HG03039 (cell line): ENCODE data around the gene MRO.
"Not testable (repeated sequence)": the region's sequence is repeated elsewhere in the genome, so short reads cannot be mapped to it uniquely, and the experiment has no call there.

Experiments
- ATAC-seq: cut with Tn5 transposase; IDR thresholded peaks from one replicate; pipeline ENCODE4 v1.9.1; 2021; ENCODE audit warnings: mild to moderate bottlenecking, moderate library complexity; ENCODE audit not compliant: unreplicated experiment

The MRO gene

DNA sequence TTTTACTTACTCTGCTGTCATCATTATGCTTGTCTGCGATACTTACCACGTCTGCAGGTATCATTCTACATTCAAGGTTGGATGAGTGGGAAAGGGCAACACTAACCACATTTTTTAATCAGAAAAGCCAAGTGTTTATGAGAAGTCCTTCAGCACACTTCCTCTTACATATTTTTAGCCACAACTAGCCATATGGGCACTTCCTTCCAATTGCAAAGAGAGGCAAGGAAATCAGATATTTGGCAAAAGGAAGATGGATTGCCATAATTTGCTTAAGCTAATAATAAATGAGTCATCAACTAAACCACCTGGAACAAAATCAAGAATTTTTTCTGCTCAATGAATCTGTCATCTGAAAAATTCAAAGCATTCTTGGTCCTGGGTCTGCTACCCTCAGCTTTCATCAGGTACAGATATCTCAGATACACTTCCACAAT, 16.7 kb upstream of the MRO start:
- ATAC-seq: no peak

DNA sequence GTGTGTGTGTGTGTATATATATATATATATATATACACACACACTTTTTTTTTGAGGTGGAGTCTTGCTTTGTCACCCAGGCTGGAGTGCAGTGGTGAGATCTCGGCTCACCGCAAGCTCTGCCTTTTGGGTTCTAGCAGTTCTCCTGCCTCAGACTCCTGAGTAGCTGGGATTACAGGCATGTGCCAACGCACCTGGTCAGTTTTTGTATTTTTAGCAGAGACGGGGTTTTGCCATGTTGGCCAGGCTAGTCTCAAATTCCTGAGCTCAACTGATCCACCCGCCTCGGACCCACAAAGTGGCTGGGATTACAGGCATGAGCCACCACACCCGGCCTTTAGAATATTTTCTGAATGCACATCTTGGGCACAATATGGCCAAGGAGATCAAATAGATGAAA, 13.7 kb upstream of the MRO start:
- ATAC-seq: not testable (repeated sequence)

DNA sequence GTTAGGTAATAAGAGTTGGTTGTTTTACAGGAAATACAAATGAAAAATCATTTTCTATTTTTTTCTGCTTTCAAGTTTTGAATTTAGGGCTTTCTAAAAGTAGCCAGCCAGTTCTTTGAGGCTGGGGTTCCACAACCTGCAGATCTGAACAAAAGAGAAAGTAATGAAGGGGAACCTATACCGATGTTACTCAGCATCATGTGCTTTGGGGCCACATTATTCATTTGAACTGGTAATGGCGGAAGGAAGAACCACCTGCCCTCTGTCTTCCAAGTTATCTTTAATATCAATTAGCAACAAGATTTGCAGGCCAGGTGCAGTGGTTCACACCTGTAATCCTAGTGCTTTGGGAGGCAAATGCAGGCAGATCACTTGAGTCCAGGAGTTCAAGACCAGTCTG, 12.9 kb upstream of the MRO start:
- ATAC-seq: peak; percentile 57

GRCh38 chr18:50830544-50830943, 10.7 kb upstream of the MRO start:
- ATAC-seq: no peak

DNA sequence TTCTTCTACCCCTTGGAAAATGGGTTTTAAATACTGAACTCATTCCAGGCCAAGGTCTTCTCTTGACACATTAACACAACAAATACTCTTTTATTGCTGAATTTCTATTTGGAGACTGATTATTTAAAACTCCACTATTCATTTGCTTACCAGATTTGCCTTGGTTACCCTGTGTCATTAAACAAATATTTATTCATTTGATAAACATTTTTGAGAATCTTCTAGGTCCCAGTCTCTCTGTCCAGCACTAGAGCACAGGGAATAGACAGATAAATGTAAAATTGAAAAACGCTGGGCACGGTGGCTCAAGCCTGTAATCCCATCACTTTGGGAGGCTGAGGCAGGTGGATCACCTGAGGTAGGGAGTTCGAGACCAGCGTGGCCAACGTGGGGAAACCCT, 9.8 kb upstream of the MRO start:
- ATAC-seq: no peak

DNA sequence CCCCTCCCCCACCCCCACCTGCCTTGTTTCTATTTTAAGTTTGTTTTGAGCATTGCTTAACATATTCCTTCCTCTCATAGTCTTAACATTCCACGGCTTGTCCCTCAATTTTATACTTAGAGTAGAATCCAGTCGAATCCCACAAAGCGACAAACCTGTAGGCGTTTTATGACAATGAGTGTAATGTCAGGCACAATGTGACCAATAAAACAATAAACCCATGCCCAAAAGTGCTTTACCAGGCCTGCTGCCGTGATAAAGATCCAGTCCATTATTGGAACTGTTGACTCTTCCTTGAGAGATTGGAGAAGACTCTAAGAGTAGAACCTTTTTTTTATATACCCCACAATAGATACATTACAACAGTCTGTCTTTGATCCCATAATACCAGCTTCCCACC, 6.2 kb upstream of the MRO start:
- no peak for ATAC-seq

DNA sequence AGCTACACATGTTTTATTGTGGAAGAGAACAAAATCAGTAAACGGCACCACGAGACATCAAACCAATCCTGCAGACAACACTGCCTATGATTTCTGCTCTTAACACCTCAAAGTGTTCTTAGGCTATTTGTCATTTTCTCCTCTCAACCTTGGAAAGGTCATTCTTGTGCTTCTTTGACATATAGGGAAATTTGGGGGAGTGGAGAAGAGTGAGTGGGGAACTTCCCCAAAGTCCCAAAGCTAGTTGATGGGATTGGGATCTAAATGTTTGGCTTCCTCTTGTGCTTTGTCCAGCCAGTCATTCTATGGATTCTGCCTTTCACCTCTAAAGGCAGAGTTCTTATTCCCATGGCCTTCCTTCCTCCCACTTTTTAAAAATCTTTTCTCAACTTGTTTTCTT, 5.8 kb upstream of the MRO start:
- ATAC-seq: no peak

- no peak for ATAC-seq
Observed at GRCh38 chr18:50822756-50823155, 2.9 kb upstream of the MRO start.

DNA sequence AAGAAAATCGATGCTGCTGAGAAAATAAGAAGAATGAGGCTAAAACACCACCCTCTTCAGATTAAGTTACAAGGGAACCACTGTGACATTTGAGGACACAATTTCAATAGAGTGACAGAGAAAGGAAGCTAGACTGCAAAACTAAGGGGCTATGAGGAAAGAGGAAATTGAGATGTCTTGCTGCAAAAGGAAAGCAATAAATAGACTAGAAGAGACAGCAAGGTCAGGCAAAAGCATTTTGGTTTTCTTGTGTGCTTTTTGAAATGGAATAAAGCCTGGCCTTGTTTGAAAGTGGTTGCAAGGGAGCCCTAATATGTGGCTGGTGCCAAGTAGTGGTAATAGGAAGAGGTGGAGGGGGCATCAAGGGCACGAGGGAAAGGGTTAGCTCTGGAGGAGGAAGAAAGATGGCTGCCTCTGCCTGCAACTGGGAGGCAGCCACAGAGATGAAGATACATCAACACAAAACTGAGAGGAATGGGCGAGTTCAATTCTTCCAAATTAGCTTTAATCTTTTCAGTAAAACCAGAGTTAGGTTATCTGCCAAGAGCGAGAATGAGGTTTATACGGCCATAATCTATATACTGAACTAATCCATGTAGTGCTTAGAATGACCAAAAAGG, 1.2 kb upstream of the MRO start:
- no peak for ATAC-seq

DNA sequence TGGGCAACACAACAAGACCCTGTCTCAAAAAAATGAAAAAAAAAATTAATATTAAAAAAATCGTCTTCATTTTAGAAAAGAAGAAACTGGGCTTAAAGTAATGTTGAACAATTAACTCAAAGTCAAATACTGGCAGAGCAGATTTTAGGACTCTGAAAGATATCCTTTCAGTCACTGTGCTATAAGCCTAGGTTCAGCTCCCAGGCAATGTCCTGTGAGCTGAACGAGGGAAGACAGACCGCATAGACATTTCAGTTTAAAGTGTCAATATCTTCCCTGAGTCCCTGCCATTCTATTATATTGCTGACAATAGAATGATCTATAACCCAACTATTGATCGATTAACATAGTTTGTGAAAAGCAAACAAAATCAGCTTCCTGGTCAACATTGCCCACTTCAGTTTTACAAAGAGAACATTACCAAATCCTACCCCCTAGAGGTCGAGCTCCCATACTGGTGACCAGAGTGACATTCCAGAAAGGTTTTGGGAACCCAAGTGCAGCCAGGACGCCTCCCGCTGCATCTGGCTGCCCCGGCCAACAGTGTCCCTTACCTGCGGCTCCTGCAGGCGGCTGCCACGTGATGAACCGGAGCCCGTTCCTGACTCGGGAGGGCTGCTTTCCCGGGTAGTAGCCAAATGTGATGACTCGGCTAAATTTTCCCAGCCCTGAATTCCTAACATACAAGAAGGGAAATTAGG, 639 bp downstream of the MRO start:
- ATAC-seq: no peak

DNA sequence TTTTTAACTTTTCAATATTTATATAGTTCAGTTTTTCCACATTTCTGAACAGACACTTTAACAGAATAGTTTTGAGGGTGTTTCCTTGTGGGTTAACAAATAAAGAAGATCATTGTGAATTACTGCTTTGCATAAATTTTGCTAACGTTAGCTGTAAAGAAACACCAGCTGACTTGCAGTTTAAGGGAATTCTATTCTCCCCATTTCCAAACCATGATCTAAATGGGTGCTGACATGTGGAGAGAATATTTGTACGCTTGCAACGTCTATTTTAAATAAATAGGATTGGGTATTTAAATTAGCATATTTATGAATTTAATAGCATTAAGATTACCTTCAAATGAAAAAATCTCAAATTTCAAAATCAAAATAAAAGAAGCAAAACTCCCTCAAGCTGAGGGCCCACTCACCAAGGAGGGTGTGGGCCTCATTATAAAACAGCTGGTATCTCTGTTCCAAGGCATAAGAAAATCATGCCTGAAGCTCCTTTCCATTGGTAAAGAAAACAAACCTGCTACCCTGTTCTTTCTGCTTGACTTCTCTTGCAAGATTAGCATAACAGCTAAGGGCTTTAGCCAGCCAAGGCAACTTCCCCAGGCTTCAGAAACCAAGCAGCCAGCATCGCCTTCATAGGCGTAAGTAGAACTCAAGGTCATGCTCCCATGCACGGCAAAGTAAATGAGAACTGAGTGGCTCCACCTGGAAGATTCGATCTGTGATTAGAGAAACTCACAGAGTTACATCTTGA, 3.2 kb downstream of the MRO start:
- no peak for ATAC-seq

DNA sequence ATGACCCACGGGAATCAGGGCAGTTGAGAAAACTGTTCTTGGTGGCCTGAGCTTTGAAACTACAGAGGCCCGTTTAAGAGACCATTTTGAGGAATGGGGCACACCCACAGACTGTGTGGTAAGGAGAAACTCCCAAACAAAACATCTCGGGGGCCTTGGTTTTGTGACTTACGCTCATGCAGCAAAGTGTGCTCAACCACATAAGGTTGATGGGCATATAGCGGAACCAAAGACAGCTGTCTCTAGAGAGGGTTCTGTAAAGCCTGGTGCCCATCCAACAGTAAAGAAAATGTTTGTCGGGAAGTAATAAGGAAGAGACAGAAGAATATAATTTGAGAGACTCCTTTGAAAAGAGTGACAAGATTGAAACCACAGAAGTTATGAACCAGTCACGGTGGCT, 5.4 kb downstream of the MRO start:
- no peak for ATAC-seq

DNA sequence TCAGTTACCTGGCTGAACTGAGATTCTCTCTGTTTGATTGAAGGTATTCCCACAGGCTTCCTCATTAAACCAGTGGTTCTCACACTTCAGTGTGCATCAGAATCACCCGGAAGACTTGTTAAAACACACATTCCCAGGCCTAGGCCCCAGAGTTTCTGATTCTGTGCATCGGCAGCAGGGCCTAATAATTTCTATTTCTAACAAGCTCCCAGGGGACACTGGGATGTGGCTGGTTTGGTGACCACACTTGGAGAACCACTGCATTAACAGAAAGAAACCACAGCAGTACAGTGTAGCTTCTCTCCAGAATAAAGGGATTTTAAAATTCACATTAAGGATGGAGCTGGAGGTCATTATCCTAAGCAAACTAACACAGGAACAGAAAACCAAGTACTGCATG, 6.5 kb downstream of the MRO start:
- no peak for ATAC-seq

GRCh38 chr18:50812834-50813233, 7.0 kb downstream of the MRO start:
- no peak for ATAC-seq

- no peak for ATAC-seq
Observed at GRCh38 chr18:50807176-50807575, 12.6 kb downstream of the MRO start.

DNA sequence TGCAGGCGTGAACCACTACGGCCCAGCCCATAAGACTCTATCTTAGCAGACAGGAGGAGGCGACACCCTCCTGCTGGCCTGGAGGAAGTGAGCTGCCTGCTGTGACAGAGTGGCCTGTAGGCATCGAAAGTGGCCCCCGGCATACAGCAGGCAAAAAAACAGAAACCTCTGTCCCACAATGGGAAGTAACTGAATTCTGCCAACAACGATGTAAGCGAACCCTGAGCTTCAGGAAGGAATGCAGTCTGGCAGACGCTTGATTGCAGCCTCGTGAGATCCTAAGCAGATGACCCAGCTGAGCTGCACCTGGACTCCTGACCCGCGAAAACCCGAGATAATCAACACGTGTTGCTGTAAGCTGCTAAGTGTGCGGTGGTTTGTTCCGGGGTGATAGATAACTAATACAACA, 13.6 kb downstream of the MRO start:
- peak; percentile 55 for ATAC-seq

- no peak for ATAC-seq
Observed at GRCh38 chr18:50805732-50806131, 14.1 kb downstream of the MRO start.

GRCh38 chr18:50803592-50803991, 16.2 kb downstream of the MRO start:
- no peak for ATAC-seq

- ATAC-seq: no peak
Observed at GRCh38 chr18:50802141-50802540, 17.7 kb downstream of the MRO start.

DNA sequence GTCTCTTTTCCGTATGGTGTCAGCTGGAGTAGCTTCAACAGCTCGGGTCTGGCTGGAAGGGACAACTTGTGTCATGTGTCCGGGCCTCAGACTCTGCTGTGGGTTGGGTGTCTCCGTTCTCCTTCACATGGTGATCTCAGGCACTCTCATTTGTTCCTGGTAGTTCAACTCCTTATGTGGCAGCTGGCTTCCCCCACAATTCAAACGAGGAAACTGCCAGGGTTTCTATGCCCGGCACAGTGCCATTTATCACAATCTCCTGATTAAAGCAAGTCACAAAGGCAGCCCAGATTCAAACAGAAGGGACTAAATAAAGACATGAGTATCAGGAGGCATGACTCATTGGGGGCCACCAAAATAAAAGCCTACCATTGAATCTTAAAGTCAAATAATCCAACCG, 22.7 kb downstream of the MRO start:
- ATAC-seq: no peak

- ATAC-seq: no peak
Observed at GRCh38 chr18:50796495-50796894, 23.3 kb downstream of the MRO start.
